DND-41 (cell line): ENCODE measurements around the gene TMED10.

ENCODE experiments used
- ATAC-seq: fragments of 200-7000 bp; cut with Tn5 transposase; 3 replicates; pipeline ENCODE4 v1.9.1; 2021; ENCODE audit warnings: low read depth; ENCODE audit not compliant: insufficient read depth
- DNase-seq: peaks from one replicate; pipeline ENCODE4 v3.0.0-alpha.2; 2020
- H2AFZ ChIP-seq: 2 replicates; pipeline ENCODE4 v1.6.0; 2012; ENCODE audit warnings: low read depth, low read length
- H3K27ac ChIP-seq: 2 replicates; pipeline ENCODE4 v1.5.1; 2012; ENCODE audit warnings: low read length, inconsistent platforms
- H3K27me3 ChIP-seq: fragments of 200-600 bp; sonication (generic); 2 replicates; pipeline ENCODE4 v1.6.0; 2012; ENCODE audit warnings: low read length, mild to moderate bottlenecking, inconsistent platforms; ENCODE audit not compliant: insufficient read depth, poor library complexity
- H3K36me3 ChIP-seq: 2 replicates; pipeline ENCODE4 v1.5.1; 2012; ENCODE audit warnings: low read length, inconsistent platforms; ENCODE audit not compliant: insufficient read depth
- H3K4me1 ChIP-seq: 2 replicates; pipeline ENCODE4 v1.5.1; 2012; ENCODE audit warnings: mild to moderate bottlenecking, low read length; ENCODE audit not compliant: insufficient read depth
- H3K4me2 ChIP-seq: 2 replicates; pipeline ENCODE4 v1.6.0; 2012; ENCODE audit warnings: mild to moderate bottlenecking, moderate library complexity, low read length, inconsistent platforms; ENCODE audit not compliant: insufficient read depth
- H3K4me3 ChIP-seq, 2 experiments: fragments of 200-600 bp in 1 of 2; shearing (Covaris generic) in 1 of 2; 2 replicates each; pipeline ENCODE4 v1.5.1; 2012 to 2016; ENCODE audit warnings: inconsistent platforms in 2 of 2, low read length in 2 of 2, mild to moderate bottlenecking in 2 of 2, low read depth in 1 of 2, moderate library complexity in 1 of 2
- H3K79me2 ChIP-seq: 2 replicates; pipeline ENCODE4 v1.6.0; 2012; ENCODE audit warnings: low read length, inconsistent platforms; ENCODE audit not compliant: insufficient read depth
- H3K9ac ChIP-seq: 2 replicates; pipeline ENCODE4 v1.6.0; 2012; ENCODE audit warnings: low read depth, mild to moderate bottlenecking, inconsistent platforms, low read length, moderate library complexity
- H3K9me3 ChIP-seq: 2 replicates; pipeline ENCODE4 v1.5.1; 2012; ENCODE audit warnings: low read length, moderate library complexity, mild to moderate bottlenecking, inconsistent platforms; ENCODE audit not compliant: insufficient read depth, severe bottlenecking
- H4K20me1 ChIP-seq: 2 replicates; pipeline ENCODE4 v1.6.0; 2012; ENCODE audit warnings: low read length; ENCODE audit not compliant: insufficient read depth
- EZH2 ChIP-seq: IDR thresholded peaks from 3 replicates; pipeline ENCODE4 v1.6.1; 2012; ENCODE audit warnings: borderline replicate concordance, low read depth, mild to moderate bottlenecking, moderate library complexity, low read length, inconsistent platforms; ENCODE audit not compliant: severe bottlenecking
- TF ChIP-seq, protein P1 (sequence below): IDR thresholded peaks from 2 replicates; pipeline ENCODE4 v1.5.1; 2012; ENCODE audit warnings: borderline replicate concordance, low read length, moderate library complexity, mild to moderate bottlenecking; ENCODE audit not compliant: poor library complexity, severe bottlenecking; ENCODE audit errors: extremely low read depth

The TMED10 gene

DNA sequence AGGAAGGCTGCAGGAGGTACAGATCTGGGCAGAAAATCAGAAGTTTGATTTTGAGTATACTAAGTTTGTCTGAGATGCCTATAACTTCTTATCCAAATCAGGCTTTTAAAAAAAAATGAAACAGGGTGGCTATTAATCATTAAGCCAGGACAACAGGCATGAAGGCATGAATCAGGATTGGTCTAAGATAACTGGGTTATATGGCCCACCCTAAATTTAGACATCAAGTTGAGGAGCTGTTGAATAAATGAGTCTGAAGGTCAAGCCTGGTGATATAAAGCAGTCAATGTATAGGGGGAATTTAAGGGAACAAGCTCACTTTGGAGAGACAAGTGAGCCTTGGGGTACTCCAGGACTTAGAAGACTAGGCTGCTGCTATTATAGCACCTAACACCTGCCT is 78.2 kb downstream of the TMED10 start:
- Histone ChIP-seq H3K27ac (no peak overlapping the region), H3K4me2 (no peak overlapping the region), H2AFZ (no peak overlapping the region), H3K36me3 (peaks cover 81% of the 10 kb centered on the region), H4K20me1 (no peaks in the 10 kb centered on the region), H3K4me1 (no peaks in the 10 kb centered on the region), H3K9ac (no peak overlapping the region), H3K9me3 (no peaks in the 10 kb centered on the region), H3K27me3 (no peaks in the 10 kb centered on the region), H3K79me2 (no peaks in the 10 kb centered on the region), H3K4me3 (no peak overlapping the region)
- TF ChIP-seq, protein P1, sequence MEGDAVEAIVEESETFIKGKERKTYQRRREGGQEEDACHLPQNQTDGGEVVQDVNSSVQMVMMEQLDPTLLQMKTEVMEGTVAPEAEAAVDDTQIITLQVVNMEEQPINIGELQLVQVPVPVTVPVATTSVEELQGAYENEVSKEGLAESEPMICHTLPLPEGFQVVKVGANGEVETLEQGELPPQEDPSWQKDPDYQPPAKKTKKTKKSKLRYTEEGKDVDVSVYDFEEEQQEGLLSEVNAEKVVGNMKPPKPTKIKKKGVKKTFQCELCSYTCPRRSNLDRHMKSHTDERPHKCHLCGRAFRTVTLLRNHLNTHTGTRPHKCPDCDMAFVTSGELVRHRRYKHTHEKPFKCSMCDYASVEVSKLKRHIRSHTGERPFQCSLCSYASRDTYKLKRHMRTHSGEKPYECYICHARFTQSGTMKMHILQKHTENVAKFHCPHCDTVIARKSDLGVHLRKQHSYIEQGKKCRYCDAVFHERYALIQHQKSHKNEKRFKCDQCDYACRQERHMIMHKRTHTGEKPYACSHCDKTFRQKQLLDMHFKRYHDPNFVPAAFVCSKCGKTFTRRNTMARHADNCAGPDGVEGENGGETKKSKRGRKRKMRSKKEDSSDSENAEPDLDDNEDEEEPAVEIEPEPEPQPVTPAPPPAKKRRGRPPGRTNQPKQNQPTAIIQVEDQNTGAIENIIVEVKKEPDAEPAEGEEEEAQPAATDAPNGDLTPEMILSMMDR: no peak
- TF ChIP-seq EZH2: no peak
- DNase-seq: no peak
- ATAC-seq: no peak

DNA sequence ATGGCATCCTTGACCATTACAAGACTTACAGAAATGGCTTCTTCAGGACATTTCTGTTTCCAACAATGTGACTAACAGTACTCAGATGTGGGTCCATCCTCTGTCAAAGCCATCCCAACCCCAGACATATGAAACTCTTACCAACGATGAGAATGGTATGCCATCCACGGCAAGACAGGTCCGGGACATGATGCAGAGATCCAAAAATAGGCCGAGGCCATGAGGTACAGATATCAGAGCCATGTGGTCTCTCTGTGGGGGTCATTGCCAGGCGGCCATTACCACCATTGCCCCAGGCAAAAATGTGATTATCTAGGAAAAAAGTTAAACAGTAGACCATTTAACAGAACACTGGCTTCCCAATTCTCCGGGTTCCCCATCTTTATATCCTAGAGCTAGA is 79.5 kb downstream of the TMED10 start:
- no peak overlapping the region for H2AFZ ChIP-seq
- DNase-seq (no peak), ATAC-seq (no peak)
- no peaks in the 10 kb centered on the region for H3K27me3 ChIP-seq
- no peaks in the 10 kb centered on the region for H3K9me3 ChIP-seq
- H3K27ac ChIP-seq: no peak overlapping the region
- H3K9ac ChIP-seq: no peak overlapping the region
- peaks cover 88% of the 10 kb centered on the region for H3K36me3 ChIP-seq
- no peak overlapping the region for H3K4me3 ChIP-seq
- TF ChIP-seq EZH2: no peak
- TF ChIP-seq, protein P1: no peak
- H3K4me2 ChIP-seq: no peak overlapping the region
- H3K79me2 ChIP-seq: no peaks in the 10 kb centered on the region
- no peaks in the 10 kb centered on the region for H4K20me1 ChIP-seq
- H3K4me1 ChIP-seq: no peaks in the 10 kb centered on the region

DNA sequence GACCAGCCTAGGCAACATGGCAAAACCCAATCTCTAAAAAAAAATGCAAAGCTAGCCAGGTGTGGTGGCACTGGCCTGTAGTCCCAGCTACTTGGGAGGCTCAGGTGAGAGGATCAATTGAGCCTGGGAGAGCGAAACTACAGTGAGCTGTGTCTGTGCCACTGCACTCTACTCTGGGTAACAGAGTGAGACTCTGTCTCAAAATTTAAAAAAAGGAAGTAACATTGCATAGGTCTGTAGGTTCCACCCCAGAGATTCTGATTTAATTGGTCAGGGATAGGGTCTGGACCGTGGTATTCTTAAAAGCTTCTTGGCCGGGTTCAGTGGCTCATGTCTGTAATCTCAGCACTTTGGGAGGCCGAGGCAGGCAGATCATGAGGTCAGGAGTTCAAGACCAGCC is 80.7 kb downstream of the TMED10 start:
- Histone ChIP-seq H3K9ac (no peak overlapping the region), H3K27me3 (no peaks in the 10 kb centered on the region), H3K36me3 (peaks cover 86% of the 10 kb centered on the region), H4K20me1 (no peaks in the 10 kb centered on the region), H3K27ac (no peak overlapping the region), H3K9me3 (no peaks in the 10 kb centered on the region), H3K4me2 (no peak overlapping the region), H3K4me1 (no peaks in the 10 kb centered on the region), H2AFZ (no peak overlapping the region), H3K79me2 (no peaks in the 10 kb centered on the region), H3K4me3 (no peak overlapping the region)
- no peak for DNase-seq
- no peak for TF ChIP-seq EZH2
- TF ChIP-seq, protein P1: no peak
- no peak for ATAC-seq

DNA sequence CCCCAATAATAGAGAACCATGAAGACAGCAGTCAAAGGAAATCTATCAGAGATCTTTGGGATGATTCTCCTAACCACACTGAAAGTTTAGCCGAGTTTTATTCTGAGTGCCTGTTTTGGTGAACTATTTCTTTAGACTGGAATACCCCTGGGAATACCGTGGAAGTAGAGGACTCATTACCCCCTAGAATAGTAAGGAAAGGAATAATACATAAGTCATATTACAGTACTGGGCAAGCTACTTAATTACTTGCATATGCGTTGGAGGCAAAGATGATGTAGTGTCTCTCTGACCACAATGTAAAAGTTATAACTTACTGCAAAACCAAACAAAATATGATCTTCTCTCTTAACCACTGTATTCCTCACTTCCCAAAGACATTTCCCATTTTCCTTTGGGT is 81.5 kb downstream of the TMED10 start:
- Histone ChIP-seq H3K9ac (no peak overlapping the region), H3K79me2 (no peaks in the 10 kb centered on the region), H3K27me3 (no peaks in the 10 kb centered on the region), H3K4me2 (no peak overlapping the region), H3K4me1 (no peaks in the 10 kb centered on the region), H2AFZ (no peak overlapping the region), H3K27ac (no peak overlapping the region), H3K36me3 (peaks cover 83% of the 10 kb centered on the region), H3K9me3 (no peaks in the 10 kb centered on the region), H3K4me3 (no peak overlapping the region), H4K20me1 (no peaks in the 10 kb centered on the region)
- ATAC-seq: no peak
- DNase-seq: no peak
- TF ChIP-seq EZH2: no peak
- TF ChIP-seq, protein P1: no peak
